Suprapubic skin (tissue), 4 donors: ENCODE data around the gene INPP5B. TPM values are rescaled to one million over a fixed set of nuclear protein-coding genes. Genes with fewer than 3 reads are reported as not detected.
A peak's percentile ranks its signal among the peaks of the same experiment; 100 is the strongest.

Experiments used
- DNase-seq, 2 donors: peaks; one replicate each; pipeline ENCODE4 v3.0.0-alpha.2; 2019; ENCODE audit warnings: low spot score in 2 of 2
- H3K27ac ChIP-seq: fragments of 200-600 bp; sonication (generic); one replicate; pipeline ENCODE4 v1.5.1; 2019
- H3K27me3 ChIP-seq: fragments of 200-600 bp; sonication (generic); one replicate; pipeline ENCODE4 v1.5.1; 2019
- H3K36me3 ChIP-seq: fragments of 200-600 bp; sonication (generic); one replicate; pipeline ENCODE4 v1.5.1; 2019
- H3K4me1 ChIP-seq: fragments of 200-600 bp; sonication (generic); one replicate; pipeline ENCODE4 v1.5.1; 2019
- H3K4me3 ChIP-seq: fragments of 200-600 bp; sonication (generic); one replicate; pipeline ENCODE4 v1.5.1; 2019; ENCODE audit warnings: mild to moderate bottlenecking
- H3K9me3 ChIP-seq: fragments of 200-600 bp; sonication (generic); one replicate; pipeline ENCODE4 v1.5.1; 2019
- CTCF ChIP-seq, 2 donors: fragments of 200-600 bp in 1 of 2; fragments of 450-650 bp in 1 of 2; sonication (generic) in 1 of 2; IDR thresholded peaks; one replicate each; pipeline ENCODE4 v1.5.1; 2016 to 2019; ENCODE audit warnings: antibody characterized with exemption in 2 of 2, mild to moderate bottlenecking in 1 of 2, moderate library complexity in 1 of 2
- EP300 ChIP-seq: sonication (generic); formaldehyde crosslinking; IDR thresholded peaks from one replicate; pipeline ENCODE4 v1.6.1; 2017; ENCODE audit warnings: antibody characterized with exemption
- POLR2A ChIP-seq, 2 donors: fragments of 450-650 bp; IDR thresholded peaks; one replicate each; pipeline ENCODE4 v1.6.1; 2017; ENCODE audit warnings: antibody characterized with exemption in 2 of 2, mild to moderate bottlenecking in 2 of 2, moderate library complexity in 2 of 2
- POLR2AphosphoS5 ChIP-seq, 3 donors: sonication (generic); formaldehyde crosslinking; IDR thresholded peaks; one replicate each; pipeline ENCODE4 v1.6.1; 2017; ENCODE audit warnings: antibody characterized with exemption in 3 of 3
- WGBS: methylation state at CpG from one replicate; pipeline ENCODE4 v1.1.5; 2018; 5-methylcytosine and 5-hydroxymethylcytosine counted together
- total RNA-seq, 4 donors: library from RNA; depleted of rRNA; stranded (reverse); fragments of >200 nt; gene quantifications; one replicate each; pipeline ENCODE4 v1.1.0, GENCODE V29; 2016

The INPP5B gene
- total RNA-seq, 4 donors from 2014 or later, result 14.0 to 30.9 (median 17.9) TPM

GRCh38 chr1:37947364-37947763 is 511 bp upstream of the INPP5B start:
- DNase-seq, result no peak
- H3K4me3 ChIP-seq, result peak overlapping the region; percentile 68
- no peak overlapping the region for H3K27ac ChIP-seq
- no peaks in the 10 kb centered on the region for H3K9me3 ChIP-seq
- peaks cover 13% of the 10 kb centered on the region for H3K36me3 ChIP-seq
- no peak for TF ChIP-seq EP300
- no peak for TF ChIP-seq POLR2A (IDR thresholded peaks at IDR 0.05)
- no peak for TF ChIP-seq CTCF (IDR thresholded peaks at IDR 0.05)
- no peak for TF ChIP-seq POLR2AphosphoS5 (IDR thresholded peaks at IDR 0.05)
- H3K27me3 ChIP-seq, result no peaks in the 10 kb centered on the region
- H3K4me1 ChIP-seq, result peaks cover 14% of the 10 kb centered on the region
- WGBS, result 64% methylated on average over 6 of the region's 6 CpGs

- DNase-seq, result peak in 1 of 2 donors; percentile 86
- Histone ChIP-seq H3K36me3 (peaks cover 14% of the 10 kb centered on the region), H3K27me3 (no peaks in the 10 kb centered on the region), H3K4me1 (peaks cover 14% of the 10 kb centered on the region), H3K9me3 (no peaks in the 10 kb centered on the region), H3K4me3 (peak overlapping the region; percentile 68), H3K27ac (peak overlapping the region; percentile 89)
- TF ChIP-seq POLR2AphosphoS5 (IDR thresholded peaks at IDR 0.05), result no peak
- no peak for TF ChIP-seq EP300
- no peak for TF ChIP-seq POLR2A (IDR thresholded peaks at IDR 0.05)
- 36% methylated on average over 6 of the region's 23 CpGs for WGBS
Observed at GRCh38 chr1:37945743-37946702, 830 bp downstream of the INPP5B start.

GRCh38 chr1:37945251-37945650 is 1.6 kb downstream of the INPP5B start:
- Histone ChIP-seq H3K27me3 (no peaks in the 10 kb centered on the region), H3K4me1 (peaks cover 14% of the 10 kb centered on the region), H3K36me3 (peaks cover 22% of the 10 kb centered on the region), H3K27ac (no peak overlapping the region), H3K9me3 (no peaks in the 10 kb centered on the region), H3K4me3 (peak overlapping the region; percentile 68)
- 71% methylated on average over 5 of the region's 5 CpGs for WGBS
- DNase-seq, result no peak
- TF ChIP-seq POLR2AphosphoS5 (IDR thresholded peaks at IDR 0.05) (no peak), POLR2A (IDR thresholded peaks at IDR 0.05) (no peak), EP300 (no peak), CTCF (IDR thresholded peaks at IDR 0.05) (no peak)

GRCh38 chr1:37944816-37945215 is 2.0 kb downstream of the INPP5B start:
- no peaks in the 10 kb centered on the region for H3K27me3 ChIP-seq
- H3K9me3 ChIP-seq, result no peaks in the 10 kb centered on the region
- 79% methylated on average over 4 of the region's 5 CpGs for WGBS
- H3K4me3 ChIP-seq, result no peak overlapping the region
- peaks cover 14% of the 10 kb centered on the region for H3K4me1 ChIP-seq
- H3K27ac ChIP-seq, result no peak overlapping the region
- no peak for DNase-seq
- peaks cover 26% of the 10 kb centered on the region for H3K36me3 ChIP-seq
- TF ChIP-seq POLR2A (IDR thresholded peaks at IDR 0.05), result no peak
- TF ChIP-seq CTCF (IDR thresholded peaks at IDR 0.05), result no peak

GRCh38 chr1:37944086-37944763 is 2.6 kb downstream of the INPP5B start:
- H3K27ac ChIP-seq, result no peak overlapping the region
- H3K9me3 ChIP-seq, result no peaks in the 10 kb centered on the region
- no peak for TF ChIP-seq POLR2A (IDR thresholded peaks at IDR 0.05)
- no peak for TF ChIP-seq EP300
- no peak for TF ChIP-seq CTCF (IDR thresholded peaks at IDR 0.05)
- no peak for TF ChIP-seq POLR2AphosphoS5 (IDR thresholded peaks at IDR 0.05)
- no peaks in the 10 kb centered on the region for H3K27me3 ChIP-seq
- peaks cover 14% of the 10 kb centered on the region for H3K4me1 ChIP-seq
- peaks cover 29% of the 10 kb centered on the region for H3K36me3 ChIP-seq
- WGBS, result 84% methylated on average over 4 of the region's 4 CpGs
- H3K4me3 ChIP-seq, result no peak overlapping the region
- no peak for DNase-seq
